ENCODE measurements around the gene FCHSD1.
A peak's percentile ranks its signal among the peaks of the same experiment; 100 is the strongest.
"Not testable (repeated sequence)": the region's sequence is repeated elsewhere in the genome, so short reads cannot be mapped to it uniquely, and the experiment has no call there.

Gene FCHSD1

GRCh38 chr5:141617682-141618029 is 33.6 kb downstream of the FCHSD1 start:
- DNase-seq (ENCODE audit: low spot score) = no peak

DNA sequence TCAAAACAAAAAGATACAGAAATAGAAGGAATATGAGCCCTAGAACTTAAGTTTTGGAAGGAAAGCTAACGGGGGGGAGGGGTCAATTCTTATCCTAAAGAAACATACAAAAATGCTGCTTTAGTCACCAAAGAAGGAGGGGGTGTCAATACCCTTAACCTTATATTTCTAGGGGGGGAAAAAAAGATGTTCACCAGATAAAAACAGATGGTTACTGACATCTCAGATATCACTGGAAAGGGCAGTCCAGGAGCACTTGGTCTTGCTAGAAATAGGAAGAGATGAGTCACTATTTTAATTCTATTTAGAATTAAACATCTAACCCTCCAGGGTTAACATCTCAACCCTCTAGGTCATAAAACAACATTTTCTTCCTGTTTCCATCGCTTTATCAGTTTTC is 34.1 kb downstream of the FCHSD1 start:
- DNase-seq (ENCODE audit: low spot score) = no peak

- no peak for DNase-seq (ENCODE audit: low spot score)
These were observed 35.1 kb downstream of the FCHSD1 start for GRCh38 chr5:141615991-141616720.

DNA sequence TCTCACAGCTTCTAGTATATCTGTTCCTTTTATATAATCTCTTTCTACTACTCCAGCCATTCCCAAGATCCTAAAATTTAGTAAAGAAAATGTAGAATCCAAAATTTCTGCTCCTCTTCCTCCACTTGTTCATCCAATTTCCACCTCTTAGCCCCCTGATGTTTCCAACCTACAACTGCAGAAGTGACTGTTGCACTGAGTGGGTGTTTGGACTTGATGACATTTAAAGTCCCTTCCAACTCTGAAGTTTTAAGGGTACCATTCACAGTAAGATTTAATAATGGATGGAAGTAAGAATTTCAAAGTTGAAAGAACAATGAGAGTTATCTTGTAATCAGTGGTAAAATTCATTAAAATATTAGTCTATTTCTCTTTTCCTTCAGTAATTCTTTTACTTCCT is 37.9 kb downstream of the FCHSD1 start:
- no peak for DNase-seq (ENCODE audit: low spot score)

DNA sequence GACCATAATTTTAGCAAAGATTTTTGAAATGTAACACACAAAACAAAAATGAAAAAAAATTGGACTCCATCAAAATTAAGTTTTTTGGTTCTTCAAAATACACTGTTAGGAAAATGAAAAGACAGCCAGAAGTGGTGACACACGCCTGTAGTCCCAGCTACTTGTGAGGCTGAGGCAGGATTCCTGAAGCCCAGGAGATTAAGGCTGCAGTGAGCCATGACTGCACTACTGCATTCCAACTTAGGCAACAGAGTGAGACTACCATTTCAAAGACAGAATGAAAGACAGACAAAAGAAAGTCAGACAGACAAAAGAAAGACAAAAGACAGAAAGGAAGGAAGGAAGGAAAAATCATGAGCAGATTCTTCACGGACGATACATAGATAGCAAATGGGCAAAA is 39.9 kb downstream of the FCHSD1 start:
- no peak for DNase-seq (ENCODE audit: low spot score)

- DNase-seq (ENCODE audit: low spot score) = not testable (repeated sequence)
These were observed 41.3 kb downstream of the FCHSD1 start for GRCh38 chr5:141609921-141610320.

GRCh38 chr5:141609044-141609443 is 42.2 kb downstream of the FCHSD1 start:
- no peak for DNase-seq (ENCODE audit: low spot score)

DNA sequence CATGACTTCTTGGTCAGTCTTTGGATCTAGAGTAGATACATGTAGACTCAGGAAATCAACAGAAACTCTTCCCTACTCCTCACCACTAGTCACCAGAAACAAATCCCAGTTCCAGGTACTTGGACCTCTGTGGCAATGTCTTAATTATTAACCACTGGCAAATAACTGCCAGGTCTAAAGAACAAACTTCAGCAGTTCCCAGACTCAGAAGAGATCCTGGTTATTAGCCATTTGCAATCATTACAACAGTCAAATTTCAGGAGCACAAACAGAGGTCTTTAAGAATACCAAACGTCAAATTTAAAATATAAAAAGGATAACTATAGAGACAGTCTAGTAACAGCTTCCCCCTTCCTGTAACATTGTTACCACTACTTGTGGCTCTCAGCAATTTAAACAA is 42.7 kb downstream of the FCHSD1 start:
- DNase-seq (ENCODE audit: low spot score) = no peak

DNA sequence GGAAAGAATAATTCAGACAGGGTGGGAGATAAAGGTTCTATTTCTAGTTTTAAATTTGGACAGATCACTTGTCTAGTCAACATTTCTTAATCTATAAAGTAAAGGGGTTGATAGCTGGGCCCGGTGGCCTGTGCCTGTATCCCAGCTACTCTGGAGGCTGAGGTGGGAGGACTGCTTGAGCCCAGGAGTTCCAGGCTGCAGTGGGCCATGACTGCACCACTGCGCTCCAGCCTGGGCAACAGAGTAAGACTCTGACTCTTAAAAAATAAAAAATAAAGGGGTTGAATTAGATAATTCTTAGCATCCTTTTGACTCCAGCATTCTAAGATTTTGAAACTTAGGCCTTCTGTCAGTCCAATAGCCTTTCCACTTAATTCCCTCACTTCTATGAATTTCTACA is 43.2 kb downstream of the FCHSD1 start:
- DNase-seq (ENCODE audit: low spot score) = no peak

GRCh38 chr5:141605523-141606277 is 45.5 kb downstream of the FCHSD1 start:
- DNase-seq (ENCODE audit: low spot score) = peak; percentile 85

DNA sequence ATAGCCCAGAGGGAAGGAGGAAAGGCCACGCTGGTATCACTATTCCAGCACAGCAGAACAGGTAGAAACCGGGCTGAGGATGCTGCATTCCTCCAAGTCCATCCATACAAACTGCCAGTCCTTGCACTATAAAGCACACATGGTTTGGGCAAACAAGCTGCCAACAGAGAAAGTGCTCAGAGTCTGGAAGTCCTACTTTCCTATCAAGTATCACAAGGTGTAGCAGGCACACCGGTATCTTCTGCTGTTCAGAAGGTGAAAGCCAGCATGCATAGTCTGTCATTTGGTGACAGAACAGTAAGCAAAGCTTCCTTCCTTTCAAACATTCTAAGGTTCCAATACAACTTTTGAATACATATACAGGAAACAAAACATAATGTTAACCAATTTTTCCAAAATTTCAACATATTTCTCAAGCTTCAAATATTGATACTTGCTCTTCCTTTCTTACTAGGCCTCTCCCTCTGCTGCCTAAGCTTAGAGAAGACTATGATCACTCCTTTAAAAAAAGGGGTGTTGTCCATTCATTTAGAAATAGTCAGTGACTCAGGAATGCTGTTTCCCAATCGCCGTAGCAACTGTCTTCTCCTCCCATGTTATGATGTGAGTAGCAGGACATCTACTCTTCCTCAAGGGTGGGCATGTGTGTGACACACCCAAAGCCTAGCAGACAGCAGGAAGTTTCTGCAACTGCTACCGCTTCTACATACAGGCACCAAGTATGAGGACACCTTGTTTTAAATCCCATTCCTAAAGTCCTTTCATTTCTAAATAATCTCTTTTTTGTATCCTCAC is 47.1 kb downstream of the FCHSD1 start:
- DNase-seq (ENCODE audit: low spot score) = peak; percentile 24

- no peak for DNase-seq (ENCODE audit: low spot score)
These were observed 48.6 kb downstream of the FCHSD1 start for GRCh38 chr5:141602606-141603005.

GRCh38 chr5:141598391-141599345 is 52.5 kb downstream of the FCHSD1 start:
- DNase-seq (ENCODE audit: low spot score) = no peak

DNA sequence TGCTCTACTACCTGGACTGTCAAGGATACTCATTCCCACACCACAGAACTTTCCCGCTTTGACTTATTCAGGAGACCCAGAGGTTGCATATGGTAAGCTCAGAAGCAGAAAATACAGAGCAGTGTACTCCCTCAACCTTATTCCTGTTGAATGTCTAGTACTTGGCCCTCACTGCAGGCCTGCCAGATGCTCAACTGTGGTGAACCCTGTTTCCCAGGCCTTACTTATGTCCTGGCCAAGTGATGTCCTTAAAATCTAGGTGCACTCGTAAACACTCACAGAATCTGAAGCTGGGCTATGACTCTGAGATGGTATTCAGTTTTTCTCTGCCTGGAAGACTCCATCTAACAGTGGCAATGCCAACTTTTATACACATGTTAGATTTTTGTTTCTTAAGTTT is 53.4 kb downstream of the FCHSD1 start:
- DNase-seq (ENCODE audit: low spot score) = no peak

DNA sequence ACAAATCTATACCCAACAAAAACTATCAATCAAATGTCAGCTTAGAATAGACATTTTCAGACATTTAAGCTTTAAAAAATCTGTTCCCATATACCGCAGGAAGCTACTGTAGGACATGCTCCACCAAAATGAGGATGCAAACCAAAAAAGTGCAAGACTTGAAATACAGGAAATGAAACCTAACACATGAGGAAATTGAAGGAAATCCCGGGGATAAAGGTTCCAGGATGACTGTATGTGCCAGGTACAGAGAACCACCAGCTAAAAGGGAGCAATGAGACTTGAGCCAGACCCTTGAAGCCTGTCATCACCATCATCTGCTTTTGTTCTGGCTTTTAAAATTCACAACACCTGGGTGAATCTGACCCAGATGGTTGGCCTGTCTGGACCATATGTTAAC is 53.8 kb downstream of the FCHSD1 start:
- DNase-seq (ENCODE audit: low spot score) = no peak

DNA sequence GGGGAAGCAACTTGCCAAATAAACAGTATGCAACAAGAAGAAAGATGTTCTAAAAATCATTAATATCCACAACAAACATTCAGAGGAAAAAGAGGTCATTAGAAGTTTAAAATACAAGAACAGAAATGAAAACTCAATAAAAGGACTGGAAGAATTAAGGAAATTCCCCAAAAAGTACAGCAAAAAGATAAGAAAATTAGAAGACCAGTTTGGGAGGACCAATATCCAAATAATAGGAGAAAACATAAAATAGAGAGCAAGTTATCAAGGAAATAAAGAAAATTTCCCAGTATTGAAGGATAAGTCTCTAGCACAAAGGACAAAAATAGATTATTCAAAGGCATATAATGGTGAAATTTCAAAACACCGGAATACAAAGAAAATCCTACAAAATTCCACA is 54.4 kb downstream of the FCHSD1 start:
- no peak for DNase-seq (ENCODE audit: low spot score)

- no peak for DNase-seq (ENCODE audit: low spot score)
These were observed 61.1 kb downstream of the FCHSD1 start for GRCh38 chr5:141590127-141590526.

Measured in CD4-positive, alpha-beta T cell treated with Interleukin-6 at 100 ng/mL for 8 hours (primary cell).